H9 (cell line): ENCODE results near the gene IL3. TPM values are rescaled to one million over a fixed set of nuclear protein-coding genes. Genes with fewer than 3 reads are reported as not detected.

Source experiments
- DNase-seq: peaks from one replicate; pipeline ENCODE4 v3.0.0-alpha.2; 2017
- H2AFZ ChIP-seq: one replicate; pipeline ENCODE4 v1.6.1; 2013; ENCODE audit warnings: mild to moderate bottlenecking, low read length, control low read depth, moderate library complexity
- H2AK5ac ChIP-seq: 2 replicates; pipeline ENCODE4 v1.6.1; 2013; ENCODE audit warnings: low read length, control low read depth, mixed read lengths; ENCODE audit not compliant: insufficient read length
- H2BK120ac ChIP-seq: one replicate; pipeline ENCODE4 v1.6.1; 2013; ENCODE audit warnings: low read depth, mild to moderate bottlenecking, low read length, control low read depth, inconsistent platforms; ENCODE audit not compliant: poor library complexity, severe bottlenecking
- H2BK12ac ChIP-seq: 2 replicates; pipeline ENCODE4 v1.6.1; 2013; ENCODE audit warnings: low read length, control low read depth, mixed read lengths, low read depth; ENCODE audit not compliant: insufficient read length
- H2BK15ac ChIP-seq: 2 replicates; pipeline ENCODE4 v1.6.1; 2013; ENCODE audit warnings: low read depth, low read length, control low read depth
- H2BK20ac ChIP-seq: one replicate; pipeline ENCODE4 v1.6.1; 2013; ENCODE audit warnings: low read depth, mild to moderate bottlenecking, low read length, control low read depth, inconsistent platforms; ENCODE audit not compliant: poor library complexity, severe bottlenecking
- H2BK5ac ChIP-seq: 2 replicates; pipeline ENCODE4 v1.6.1; 2013; ENCODE audit warnings: low read length, control low read depth, mixed read lengths; ENCODE audit not compliant: insufficient read length
- H3K14ac ChIP-seq: 2 replicates; pipeline ENCODE4 v1.6.1; 2013; ENCODE audit warnings: low read length, control low read depth; ENCODE audit not compliant: insufficient read depth
- H3K18ac ChIP-seq: 2 replicates; pipeline ENCODE4 v1.6.1; 2013; ENCODE audit warnings: low read depth, mild to moderate bottlenecking, mixed read lengths, low read length, control low read depth; ENCODE audit not compliant: insufficient read length
- H3K23ac ChIP-seq: 2 replicates; pipeline ENCODE4 v1.6.1; 2013; ENCODE audit warnings: low read length, control low read depth, mixed read lengths, low read depth; ENCODE audit not compliant: insufficient read length
- H3K23me2 ChIP-seq: 2 replicates; pipeline ENCODE4 v1.6.1; 2013; ENCODE audit warnings: low read depth, mild to moderate bottlenecking, mixed read lengths, low read length, control low read depth; ENCODE audit not compliant: insufficient read length, poor library complexity, severe bottlenecking
- H3K27ac ChIP-seq: 2 replicates; pipeline ENCODE4 v1.5.1; 2013; ENCODE audit warnings: low read length, control low read depth, mixed read lengths, low read depth; ENCODE audit not compliant: insufficient read length
- H3K27me3 ChIP-seq: 2 replicates; pipeline ENCODE4 v1.6.1; 2013; ENCODE audit warnings: low read length, control low read depth, inconsistent platforms; ENCODE audit not compliant: insufficient read depth
- H3K4ac ChIP-seq: 2 replicates; pipeline ENCODE4 v1.6.1; 2013; ENCODE audit warnings: low read depth, mild to moderate bottlenecking, control low read depth, inconsistent platforms, low read length, moderate library complexity
- H3K4me1 ChIP-seq: 2 replicates; pipeline ENCODE4 v1.6.1; 2013; ENCODE audit warnings: low read length, control low read depth, inconsistent platforms; ENCODE audit not compliant: insufficient read depth
- H3K4me2 ChIP-seq: 2 replicates; pipeline ENCODE4 v1.6.1; 2013; ENCODE audit warnings: low read length, control low read depth, mixed read lengths; ENCODE audit not compliant: insufficient read length, insufficient read depth
- H3K56ac ChIP-seq: 2 replicates; pipeline ENCODE4 v1.6.1; 2013; ENCODE audit warnings: low read depth, mild to moderate bottlenecking, mixed read lengths, low read length, control low read depth; ENCODE audit not compliant: insufficient read length
- H3K79me1 ChIP-seq: 2 replicates; pipeline ENCODE4 v1.6.1; 2013; ENCODE audit warnings: low read depth, mild to moderate bottlenecking, moderate library complexity, low read length, control low read depth, inconsistent platforms; ENCODE audit not compliant: insufficient read depth, poor library complexity, severe bottlenecking
- H3K79me2 ChIP-seq: 2 replicates; pipeline ENCODE4 v1.6.1; 2013; ENCODE audit warnings: low read length, control low read depth, inconsistent platforms; ENCODE audit not compliant: insufficient read depth
- H3K9ac ChIP-seq: 2 replicates; pipeline ENCODE4 v1.6.1; 2013; ENCODE audit warnings: low read length, control low read depth, mixed read lengths; ENCODE audit not compliant: insufficient read length; ENCODE audit errors: extremely low read depth
- H3K9me3 ChIP-seq: one replicate; pipeline ENCODE4 v1.6.1; 2013; ENCODE audit warnings: low read depth, low read length, inconsistent platforms; ENCODE audit not compliant: control insufficient read depth
- H3T11ph ChIP-seq: one replicate; pipeline ENCODE4 v1.6.1; 2013; ENCODE audit warnings: mild to moderate bottlenecking, low read length, control low read depth, inconsistent platforms
- H4K20me1 ChIP-seq: one replicate; pipeline ENCODE4 v1.6.1; 2013; ENCODE audit not compliant: control insufficient read depth, insufficient read length, insufficient read depth
- H4K5ac ChIP-seq: 2 replicates; pipeline ENCODE4 v1.6.1; 2013; ENCODE audit warnings: low read depth, mild to moderate bottlenecking, mixed read lengths, low read length, control low read depth; ENCODE audit not compliant: insufficient read length
- H4K8ac ChIP-seq: replicated peaks from 2 replicates; pipeline ENCODE4 v1.6.1; 2013; ENCODE audit warnings: low read length, control low read depth, mixed read lengths, low read depth; ENCODE audit not compliant: insufficient read length
- H4K91ac ChIP-seq: 2 replicates; pipeline ENCODE4 v1.6.1; 2013; ENCODE audit warnings: low read depth, mild to moderate bottlenecking, moderate library complexity, mixed read lengths, low read length, control low read depth; ENCODE audit not compliant: insufficient read length
- H3K27ac Mint-ChIP-seq, 3 experiments: 2 replicates in 2 of 3; 3 replicates in 1 of 3; pipeline ENCODE4 v1.8.0; 2020 to 2021; ENCODE audit warnings: mixed read lengths in 3 of 3, mild to moderate bottlenecking in 1 of 3, moderate library complexity in 1 of 3
- H3K27me3 Mint-ChIP-seq: 2 replicates; pipeline ENCODE4 v1.8.0; 2021; ENCODE audit warnings: low read depth, mild to moderate bottlenecking, moderate library complexity, mixed read lengths
- H3K36me3 Mint-ChIP-seq, 3 experiments: 2 replicates in 2 of 3; 3 replicates in 1 of 3; pipeline ENCODE4 v1.8.0; 2020 to 2021; ENCODE audit warnings: low read depth in 3 of 3, mixed read lengths in 3 of 3; ENCODE audit not compliant: insufficient read depth in 1 of 3
- H3K4me1 Mint-ChIP-seq, 2 experiments: 2 replicates each; pipeline ENCODE4 v1.8.0; 2020; ENCODE audit warnings: mixed read lengths in 2 of 2
- H3K4me3 Mint-ChIP-seq, 2 experiments: 2 replicates in 1 of 2; 3 replicates in 1 of 2; pipeline ENCODE4 v1.8.0; 2020 to 2021; ENCODE audit warnings: mild to moderate bottlenecking in 2 of 2, mixed read lengths in 2 of 2, moderate library complexity in 1 of 2
- H3K9me3 Mint-ChIP-seq, 2 experiments: 2 replicates in 1 of 2; 3 replicates in 1 of 2; pipeline ENCODE4 v1.8.0; 2020; ENCODE audit warnings: mild to moderate bottlenecking in 2 of 2, mixed read lengths in 2 of 2, moderate library complexity in 1 of 2
- WGBS: extraction: QIAGEN DNeasy Blood & Tissue Kit; methylation state at CpG from one replicate; pipeline ENCODE4 v1.1.7; 2013; ENCODE audit warnings: missing lambda C conversion rate, low lambda C conversion rate, mixed read lengths; ENCODE audit not compliant: insufficient read length; ENCODE audit errors: extremely low coverage; 5-methylcytosine and 5-hydroxymethylcytosine counted together
- total RNA-seq: library from RNA; stranded (reverse); gene quantifications from 2 replicates; pipeline ENCODE4 v1.2.1, GENCODE V29; 2021
- TF ChIP-seq, protein P1 (sequence below): fragments of 200-600 bp; sonication (generic); conservative IDR thresholded peaks from 3 replicates; pipeline ENCODE4 v1.8.0; 2021; ENCODE audit warnings: antibody characterized with exemption, mild to moderate bottlenecking

Gene IL3
- total RNA-seq, 1 experiment from 2014 or later = not detected

DNA sequence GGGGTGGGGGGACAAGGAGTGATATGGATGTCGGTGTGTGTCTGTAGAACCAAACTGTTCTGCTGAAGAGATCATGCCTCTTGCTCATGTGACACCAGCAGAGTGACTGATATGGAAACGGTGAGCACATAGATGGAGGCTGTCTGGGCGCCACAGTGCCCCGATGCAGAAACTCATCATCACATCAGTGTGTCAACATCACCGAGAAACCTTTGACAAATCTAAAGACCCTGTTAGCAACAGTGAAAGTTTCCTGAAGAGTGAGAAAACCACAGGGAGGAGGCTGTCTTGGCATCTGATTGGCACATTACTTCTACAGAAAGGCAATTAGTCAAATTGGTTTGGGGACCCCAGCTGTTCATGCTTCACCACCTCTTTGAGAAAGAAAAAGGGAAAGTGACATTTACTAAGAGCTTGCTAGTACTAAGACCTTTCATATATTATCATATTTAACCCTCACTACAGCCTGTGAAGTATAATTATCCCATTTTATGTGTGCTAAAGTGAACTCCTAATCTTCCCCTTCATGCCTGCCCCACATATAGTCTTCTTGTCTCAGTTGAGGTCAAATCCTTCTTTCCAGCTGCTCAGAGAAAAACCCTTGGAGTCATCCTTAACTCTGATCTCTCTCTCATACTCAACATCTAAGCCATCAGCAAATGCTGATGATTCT is 38.8 kb downstream of the IL3 start:
- no peak overlapping the region for H2BK120ac ChIP-seq
- H3K14ac ChIP-seq = no peak overlapping the region
- H3K79me2 ChIP-seq = no peaks in the 10 kb centered on the region
- H3K9me3 Mint-ChIP-seq = no peaks in the 10 kb centered on the region
- no peak overlapping the region for H3K27ac ChIP-seq
- H3K56ac ChIP-seq = no peak overlapping the region
- H2BK12ac ChIP-seq = no peak overlapping the region
- H3K18ac ChIP-seq = no peak overlapping the region
- H3K9me3 ChIP-seq = no peaks in the 10 kb centered on the region
- no peak overlapping the region for H3K4ac ChIP-seq
- no peak overlapping the region for H4K8ac ChIP-seq
- H3K27me3 Mint-ChIP-seq = no peaks in the 10 kb centered on the region; the same call in 1 of the 2 replicates
- H2BK5ac ChIP-seq = no peak overlapping the region
- no peak overlapping the region for H2AFZ ChIP-seq
- no peak overlapping the region for H2AK5ac ChIP-seq
- H3K23me2 ChIP-seq = no peaks in the 10 kb centered on the region
- H4K5ac ChIP-seq = no peak overlapping the region
- no peak overlapping the region for H3T11ph ChIP-seq
- no peaks in the 10 kb centered on the region for H3K4me1 Mint-ChIP-seq
- H4K91ac ChIP-seq = no peak overlapping the region
- no peaks in the 10 kb centered on the region for H3K79me1 ChIP-seq
- no peak overlapping the region for H3K4me2 ChIP-seq
- TF ChIP-seq, protein P1, sequence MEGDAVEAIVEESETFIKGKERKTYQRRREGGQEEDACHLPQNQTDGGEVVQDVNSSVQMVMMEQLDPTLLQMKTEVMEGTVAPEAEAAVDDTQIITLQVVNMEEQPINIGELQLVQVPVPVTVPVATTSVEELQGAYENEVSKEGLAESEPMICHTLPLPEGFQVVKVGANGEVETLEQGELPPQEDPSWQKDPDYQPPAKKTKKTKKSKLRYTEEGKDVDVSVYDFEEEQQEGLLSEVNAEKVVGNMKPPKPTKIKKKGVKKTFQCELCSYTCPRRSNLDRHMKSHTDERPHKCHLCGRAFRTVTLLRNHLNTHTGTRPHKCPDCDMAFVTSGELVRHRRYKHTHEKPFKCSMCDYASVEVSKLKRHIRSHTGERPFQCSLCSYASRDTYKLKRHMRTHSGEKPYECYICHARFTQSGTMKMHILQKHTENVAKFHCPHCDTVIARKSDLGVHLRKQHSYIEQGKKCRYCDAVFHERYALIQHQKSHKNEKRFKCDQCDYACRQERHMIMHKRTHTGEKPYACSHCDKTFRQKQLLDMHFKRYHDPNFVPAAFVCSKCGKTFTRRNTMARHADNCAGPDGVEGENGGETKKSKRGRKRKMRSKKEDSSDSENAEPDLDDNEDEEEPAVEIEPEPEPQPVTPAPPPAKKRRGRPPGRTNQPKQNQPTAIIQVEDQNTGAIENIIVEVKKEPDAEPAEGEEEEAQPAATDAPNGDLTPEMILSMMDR = no peak
- H3K4me3 Mint-ChIP-seq = no peak overlapping the region
- WGBS = no CpG with 5 or more reads among the region's 5 CpGs
- H2BK20ac ChIP-seq = no peak overlapping the region
- H2BK15ac ChIP-seq = no peak overlapping the region
- H3K27ac Mint-ChIP-seq = no peak overlapping the region
- H3K36me3 Mint-ChIP-seq = no peaks in the 10 kb centered on the region
- H3K23ac ChIP-seq = no peak overlapping the region
- DNase-seq = no peak
- no peaks in the 10 kb centered on the region for H4K20me1 ChIP-seq
- H3K27me3 ChIP-seq = no peaks in the 10 kb centered on the region
- no peak overlapping the region for H3K9ac ChIP-seq
- no peaks in the 10 kb centered on the region for H3K4me1 ChIP-seq
